Measurements from ENCODE around the gene SNX2. TPM values are rescaled to one million over a fixed set of nuclear protein-coding genes. Genes with fewer than 3 reads are reported as not detected.

The SNX2 gene
- total and polyA plus RNA-seq, 4 donors, result 25.5 to 57.0 (median 34.3) TPM

- no peak for DNase-seq (ENCODE audit: low spot score)
- H3K36me3 ChIP-seq (ENCODE audit: control insufficient read depth in 4 of 4, insufficient read depth in 3 of 4, low read depth in 1 of 4, low read length in 3 of 4), result no peaks in the 10 kb centered on the region
- WGBS, result 3% methylated on average over 6 of the region's 6 CpGs
- H3K4me3 ChIP-seq (ENCODE audit: low read depth in 1 of 3, low read length in 3 of 3), result peak overlapping the region; percentile 74 to 99 (median 83)
- TF ChIP-seq MAX (IDR thresholded peaks at IDR 0.05) (no peak), HNF4A (conservative IDR thresholded peaks at IDR 0.05) (peak; percentile 17 to 22), REST (IDR thresholded peaks at IDR 0.05) (peak; percentile 29)
- H3K9me3 ChIP-seq (ENCODE audit: control insufficient read depth in 4 of 4, low read length in 3 of 4), result no peaks in the 10 kb centered on the region
- H3K4me1 ChIP-seq (ENCODE audit: control insufficient read depth in 4 of 4, insufficient read depth in 4 of 4, low read length in 3 of 4), result peaks cover 0 to 14% (median 7%) of the 10 kb centered on the region in 4 donors
- H3K9ac ChIP-seq (ENCODE audit: low read depth in 1 of 2, low read length in 2 of 2), result peak overlapping the region in 1 of 2 donors; percentile 71
- peak overlapping the region; percentile 91 to 92 for H3K27ac ChIP-seq (ENCODE audit: low read depth in 1 of 2, low read length in 2 of 2)
- no peaks in the 10 kb centered on the region for H3K27me3 ChIP-seq (ENCODE audit: control insufficient read depth in 4 of 4, insufficient read depth in 4 of 4, low read length in 3 of 4)
Observed at GRCh38 chr5:122846051-122846550, 71.2 kb downstream of the SNX2 start.

GRCh38 chr5:122847687-122848081 lies 72.8 kb downstream of the SNX2 start:
- no peaks in the 10 kb centered on the region for H3K27me3 ChIP-seq (ENCODE audit: control insufficient read depth in 4 of 4, insufficient read depth in 4 of 4, low read length in 3 of 4)
- H3K36me3 ChIP-seq (ENCODE audit: control insufficient read depth in 4 of 4, insufficient read depth in 3 of 4, low read depth in 1 of 4, low read length in 3 of 4), result no peaks in the 10 kb centered on the region
- H3K4me1 ChIP-seq (ENCODE audit: control insufficient read depth in 4 of 4, insufficient read depth in 4 of 4, low read length in 3 of 4), result peaks cover 0 to 14% (median 7%) of the 10 kb centered on the region in 4 donors
- no peak overlapping the region for H3K9ac ChIP-seq (ENCODE audit: low read depth in 1 of 2, low read length in 2 of 2)
- TF ChIP-seq GABPA (IDR thresholded peaks at IDR 0.05 in 1 of 2, conservative IDR thresholded peaks at IDR 0.05 in 1 of 2) (no peak), JUND (IDR thresholded peaks at IDR 0.05) (no peak), FOXA1 (IDR thresholded peaks at IDR 0.05) (no peak), REST (IDR thresholded peaks at IDR 0.05) (no peak), NR2F2 (IDR thresholded peaks at IDR 0.05) (no peak), HNF4G (IDR thresholded peaks at IDR 0.05) (no peak), SP1 (IDR thresholded peaks at IDR 0.05) (no peak), ZBTB33 (IDR thresholded peaks at IDR 0.05) (no peak), ATF3 (IDR thresholded peaks at IDR 0.05) (no peak), MAX (IDR thresholded peaks at IDR 0.05) (no peak), EGR1 (IDR thresholded peaks at IDR 0.05; ENCODE audit: low read depth in 2 of 2) (no peak)
- H3K4me3 ChIP-seq (ENCODE audit: low read depth in 1 of 3, low read length in 3 of 3), result no peak overlapping the region
- 90% methylated on average over 2 of the region's 2 CpGs for WGBS
- no peaks in the 10 kb centered on the region for H3K9me3 ChIP-seq (ENCODE audit: control insufficient read depth in 4 of 4, low read length in 3 of 4)
- no peak overlapping the region for H3K27ac ChIP-seq (ENCODE audit: low read depth in 1 of 2, low read length in 2 of 2)
- DNase-seq (ENCODE audit: low spot score), result no peak
